Measurements from ENCODE around the gene ANGPTL2. TPM values are rescaled to one million over a fixed set of nuclear protein-coding genes. Genes with fewer than 3 reads are reported as not detected.

The ANGPTL2 gene
- total and polyA plus RNA-seq, 12 donors, result 3.0 to 32.6 (median 11.4) TPM

DNA sequence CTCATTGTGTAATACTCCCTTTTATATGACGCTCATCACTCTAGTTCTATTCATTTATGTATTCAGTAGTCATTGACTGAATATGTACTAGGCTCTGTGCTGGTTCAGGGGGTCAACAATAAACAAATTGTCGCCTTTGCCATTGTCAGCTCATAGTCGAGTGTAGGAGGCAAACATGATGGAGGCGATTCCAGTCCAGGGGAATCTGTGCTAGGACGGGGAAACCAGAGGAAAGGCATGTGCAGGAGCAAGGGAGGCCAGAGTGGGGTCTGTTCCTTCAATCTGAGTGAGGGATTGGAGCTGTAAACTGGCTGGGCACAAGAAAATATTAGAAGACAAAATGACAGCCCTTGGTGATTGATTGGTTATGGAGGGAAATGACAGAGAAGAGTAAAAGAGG lies 83.9 kb downstream of the ANGPTL2 start:
- no peak overlapping the region for H3K27ac ChIP-seq
- H3K36me3 ChIP-seq (replicated peaks in 1 of 2), result no peaks in the 10 kb centered on the region
- no peaks in the 10 kb centered on the region for H3K4me1 ChIP-seq (replicated peaks in 1 of 2)
- H3K4me3 ChIP-seq, result no peak overlapping the region
- H3K27me3 ChIP-seq, result no peaks in the 10 kb centered on the region
- H3K9me3 ChIP-seq (replicated peaks in 1 of 3), result no peaks in the 10 kb centered on the region
- 90 to 94% (median 92%) methylated on average over 5 of the region's 5 CpGs for WGBS, 4 donors
- intact Hi-C loops (cut with DNase I), result no loop called here
- no peak for TF ChIP-seq POLR2A (IDR thresholded peaks at IDR 0.05)
- TF ChIP-seq, protein P1, sequence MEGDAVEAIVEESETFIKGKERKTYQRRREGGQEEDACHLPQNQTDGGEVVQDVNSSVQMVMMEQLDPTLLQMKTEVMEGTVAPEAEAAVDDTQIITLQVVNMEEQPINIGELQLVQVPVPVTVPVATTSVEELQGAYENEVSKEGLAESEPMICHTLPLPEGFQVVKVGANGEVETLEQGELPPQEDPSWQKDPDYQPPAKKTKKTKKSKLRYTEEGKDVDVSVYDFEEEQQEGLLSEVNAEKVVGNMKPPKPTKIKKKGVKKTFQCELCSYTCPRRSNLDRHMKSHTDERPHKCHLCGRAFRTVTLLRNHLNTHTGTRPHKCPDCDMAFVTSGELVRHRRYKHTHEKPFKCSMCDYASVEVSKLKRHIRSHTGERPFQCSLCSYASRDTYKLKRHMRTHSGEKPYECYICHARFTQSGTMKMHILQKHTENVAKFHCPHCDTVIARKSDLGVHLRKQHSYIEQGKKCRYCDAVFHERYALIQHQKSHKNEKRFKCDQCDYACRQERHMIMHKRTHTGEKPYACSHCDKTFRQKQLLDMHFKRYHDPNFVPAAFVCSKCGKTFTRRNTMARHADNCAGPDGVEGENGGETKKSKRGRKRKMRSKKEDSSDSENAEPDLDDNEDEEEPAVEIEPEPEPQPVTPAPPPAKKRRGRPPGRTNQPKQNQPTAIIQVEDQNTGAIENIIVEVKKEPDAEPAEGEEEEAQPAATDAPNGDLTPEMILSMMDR (IDR thresholded peaks at IDR 0.05), result no peak
- DNase-seq, result no peak

Other genes starting within 250 kb of the ANGPTL2 start
- gene RALGPS1, start 207.9 kb downstream of the ANGPTL2 start, total RNA-seq, result 1 to 10 TPM; 3.1 to 9.9 (median 5.6) TPM
- gene RALGPS1, start 207.9 kb downstream of the ANGPTL2 start, polyA plus RNA-seq, result 1 to 10 TPM; 2.8 to 4.4 (median 3.5) TPM
- 10 to 100 TPM; 12.2 to 43.2 (median 33.4) TPM for gene GARNL3, start 142.1 kb upstream of the ANGPTL2 start, total RNA-seq
- 10 to 100 TPM; 13.8 to 25.9 (median 23.6) TPM for gene GARNL3, start 142.1 kb upstream of the ANGPTL2 start, polyA plus RNA-seq